H1 (cell line): Measurements from ENCODE around the gene ERC1. TPM values are rescaled to one million over a fixed set of nuclear protein-coding genes. Genes with fewer than 3 reads are reported as not detected.
A peak's percentile ranks its signal among the peaks of the same experiment; 100 is the strongest.

Experiments
- CHD7 ChIP-seq: fragments of 300-600 bp; sonication (generic); IDR thresholded peaks from 2 replicates; pipeline ENCODE4 v1.7.1; 2012; ENCODE audit warnings: low read length, moderate library complexity, mild to moderate bottlenecking, inconsistent platforms; ENCODE audit not compliant: insufficient replicate concordance
- KDM1A ChIP-seq: fragments of 200-600, 300-600 bp; sonication (generic); IDR thresholded peaks from 2 replicates; pipeline ENCODE4 v1.7.1; 2016; ENCODE audit warnings: mild to moderate bottlenecking, low read length, borderline replicate concordance
- polyA plus RNA-seq, 7 experiments: library from polyadenylated mRNA; depleted of rRNA in 3 of 7; stranded (reverse) in 5 of 7; unstranded in 2 of 7; fragments of >200 nt in 5 of 7; fragments of 200-250 nt in 2 of 7; gene quantifications; 1 replicate in 5 of 7; 2 replicates in 1 of 7; 4 replicates in 1 of 7; pipeline versions ENCODE4 v1.2.1 to v1.2.3, GENCODE V29; 2011 to 2013; ENCODE audit warnings: missing spikeins in 2 of 7, mixed read lengths in 2 of 7
- total RNA-seq: library from RNA; stranded (reverse); fragmentation: NEBNext Ultra II Directional; extraction: Animal tissue kit (Norgen Biotek cat#: 25700); gene quantifications from 2 replicates; pipeline ENCODE4 v1.2.1, GENCODE V29; 2021

The ERC1 gene
- total and polyA plus RNA-seq, 2 of the 8 experiments (the other 6 are each of a cell fraction or from before 2014, with no cell fraction given), result 7.8 to 45.7 TPM

- TF ChIP-seq CHD7, result no peak
- TF ChIP-seq KDM1A, result peak; percentile 70; the same call in 1 of the 2 replicates
Observed at GRCh38 chr12:1517734-1518525, 526.9 kb downstream of the ERC1 start (continued).
